Measurements from ENCODE around the gene VPS26C. TPM values are rescaled to one million over a fixed set of nuclear protein-coding genes. Genes with fewer than 3 reads are reported as not detected.
A peak's percentile ranks its signal among the peaks of the same experiment; 100 is the strongest.

The VPS26C gene
- total and polyA plus RNA-seq, 2 of the 13 experiments (the other 11 are each of a cell fraction or from before 2014, with no cell fraction given) = 30.3 to 39.7 TPM

DNA sequence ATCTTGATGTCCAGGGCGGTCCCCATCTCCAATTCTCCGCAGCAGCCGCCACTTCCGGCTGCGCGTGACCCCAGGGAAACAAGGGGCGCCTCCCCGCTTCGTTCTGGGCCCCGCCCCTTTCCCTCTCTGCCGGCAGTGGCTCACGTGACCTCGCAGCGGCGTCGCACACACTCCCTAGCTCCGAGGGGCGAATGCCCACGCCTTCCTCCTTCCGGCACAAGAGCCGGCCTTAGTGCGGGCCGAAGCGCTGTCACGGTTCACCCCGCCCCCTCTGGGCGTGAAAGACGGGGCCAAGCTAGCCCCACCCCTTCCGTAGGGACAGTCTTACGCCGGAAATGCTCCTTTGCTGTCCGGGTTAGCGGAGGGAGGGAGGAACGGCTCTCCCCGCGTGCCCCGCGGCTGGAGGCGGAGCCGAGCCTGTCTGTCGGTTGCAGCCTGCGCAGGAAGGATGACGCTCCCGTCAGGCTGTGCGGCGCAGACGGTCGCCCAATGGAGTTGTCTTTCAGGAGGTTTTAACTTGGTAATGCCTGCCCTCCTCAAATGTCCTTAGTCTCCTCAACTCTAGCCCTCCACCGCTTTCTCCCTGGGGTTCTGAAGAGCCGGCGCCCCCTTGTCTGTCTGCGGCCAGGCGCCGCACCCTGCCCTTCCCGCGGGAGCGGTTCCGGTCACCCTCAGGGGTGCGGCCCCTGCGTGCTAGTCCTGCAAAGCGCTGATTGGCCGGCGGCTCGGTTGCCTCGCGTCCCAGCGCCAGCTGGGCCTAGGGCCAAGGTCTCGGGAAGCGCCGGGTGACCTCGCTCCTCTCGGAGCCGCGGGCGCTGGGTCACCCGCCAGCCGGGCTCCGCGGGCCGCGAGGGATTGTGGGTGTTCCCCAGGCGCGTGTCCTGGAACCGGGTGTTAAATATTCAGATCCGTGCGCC lies at the start of gene VPS26C (continued):
- TF ChIP-seq, protein P1, sequence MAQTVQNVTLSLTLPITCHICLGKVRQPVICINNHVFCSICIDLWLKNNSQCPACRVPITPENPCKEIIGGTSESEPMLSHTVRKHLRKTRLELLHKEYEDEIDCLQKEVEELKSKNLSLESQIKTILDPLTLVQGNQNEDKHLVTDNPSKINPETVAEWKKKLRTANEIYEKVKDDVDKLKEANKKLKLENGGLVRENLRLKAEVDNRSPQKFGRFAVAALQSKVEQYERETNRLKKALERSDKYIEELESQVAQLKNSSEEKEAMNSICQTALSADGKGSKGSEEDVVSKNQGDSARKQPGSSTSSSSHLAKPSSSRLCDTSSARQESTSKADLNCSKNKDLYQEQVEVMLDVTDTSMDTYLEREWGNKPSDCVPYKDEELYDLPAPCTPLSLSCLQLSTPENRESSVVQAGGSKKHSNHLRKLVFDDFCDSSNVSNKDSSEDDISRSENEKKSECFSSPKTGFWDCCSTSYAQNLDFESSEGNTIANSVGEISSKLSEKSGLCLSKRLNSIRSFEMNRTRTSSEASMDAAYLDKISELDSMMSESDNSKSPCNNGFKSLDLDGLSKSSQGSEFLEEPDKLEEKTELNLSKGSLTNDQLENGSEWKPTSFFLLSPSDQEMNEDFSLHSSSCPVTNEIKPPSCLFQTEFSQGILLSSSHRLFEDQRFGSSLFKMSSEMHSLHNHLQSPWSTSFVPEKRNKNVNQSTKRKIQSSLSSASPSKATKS (CRISPR knock-in tag; IDR thresholded peaks at IDR 0.05) = no peak
- TF ChIP-seq ZFP1 (CRISPR knock-in tag; IDR thresholded peaks at IDR 0.05) = 0 out of 2 replicates have a peak, but pooled peaks have one; percentile 17
- no peak for TF ChIP-seq PLRG1 (conservative IDR thresholded peaks at IDR 0.05)
- TF ChIP-seq, protein P2, sequence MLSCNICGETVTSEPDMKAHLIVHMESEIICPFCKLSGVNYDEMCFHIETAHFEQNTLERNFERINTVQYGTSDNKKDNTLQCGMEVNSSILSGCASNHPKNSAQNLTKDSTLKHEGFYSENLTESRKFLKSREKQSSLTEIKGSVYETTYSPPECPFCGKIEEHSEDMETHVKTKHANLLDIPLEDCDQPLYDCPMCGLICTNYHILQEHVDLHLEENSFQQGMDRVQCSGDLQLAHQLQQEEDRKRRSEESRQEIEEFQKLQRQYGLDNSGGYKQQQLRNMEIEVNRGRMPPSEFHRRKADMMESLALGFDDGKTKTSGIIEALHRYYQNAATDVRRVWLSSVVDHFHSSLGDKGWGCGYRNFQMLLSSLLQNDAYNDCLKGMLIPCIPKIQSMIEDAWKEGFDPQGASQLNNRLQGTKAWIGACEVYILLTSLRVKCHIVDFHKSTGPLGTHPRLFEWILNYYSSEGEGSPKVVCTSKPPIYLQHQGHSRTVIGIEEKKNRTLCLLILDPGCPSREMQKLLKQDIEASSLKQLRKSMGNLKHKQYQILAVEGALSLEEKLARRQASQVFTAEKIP (CRISPR knock-in tag; IDR thresholded peaks at IDR 0.05; ENCODE audit: borderline replicate concordance) = no peak
- peak; percentile 76 to 94 for TF ChIP-seq POLR2A (IDR thresholded peaks at IDR 0.05; ENCODE audit: insufficient read depth in 1 of 2, low read depth in 2 of 2, low read length in 2 of 2)
- peak; percentile 56 for TF ChIP-seq TAF15 (IDR thresholded peaks at IDR 0.05; ENCODE audit: low read depth, low read length, poor library complexity, severe bottlenecking)
- TF ChIP-seq PRMT3 (CRISPR knock-in tag; IDR thresholded peaks at IDR 0.05; ENCODE audit: borderline replicate concordance, low read depth) = no peak
- TF ChIP-seq HMG20B (CRISPR knock-in tag; conservative IDR thresholded peaks at IDR 0.05) = no peak
- no peak for TF ChIP-seq ZBTB42 (CRISPR knock-in tag; IDR thresholded peaks at IDR 0.05)
- TF ChIP-seq HDAC6 (IDR thresholded peaks at IDR 0.05; ENCODE audit: low read depth, low read length) = no peak
- TF ChIP-seq SMARCE1 (IDR thresholded peaks at IDR 0.05; ENCODE audit: borderline replicate concordance) = no peak
- no peak for TF ChIP-seq PHB2 (IDR thresholded peaks at IDR 0.05; ENCODE audit: partially characterized antibody)
- TF ChIP-seq CBX1 (IDR thresholded peaks at IDR 0.05; ENCODE audit: low read depth) = peak; percentile 95
- no peak for TF ChIP-seq EZH2 (conservative IDR thresholded peaks at IDR 0.05; ENCODE audit: low read depth, low read length)
- TF ChIP-seq ZFP36 (IDR thresholded peaks at IDR 0.05; ENCODE audit: borderline replicate concordance, low read depth, low read length, partially characterized antibody) = no peak
- TF ChIP-seq, protein P3, sequence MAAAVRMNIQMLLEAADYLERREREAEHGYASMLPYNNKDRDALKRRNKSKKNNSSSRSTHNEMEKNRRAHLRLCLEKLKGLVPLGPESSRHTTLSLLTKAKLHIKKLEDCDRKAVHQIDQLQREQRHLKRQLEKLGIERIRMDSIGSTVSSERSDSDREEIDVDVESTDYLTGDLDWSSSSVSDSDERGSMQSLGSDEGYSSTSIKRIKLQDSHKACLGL (CRISPR knock-in tag; IDR thresholded peaks at IDR 0.05) = peak; percentile 95
- TF ChIP-seq ZBTB10 (CRISPR knock-in tag; IDR thresholded peaks at IDR 0.05; ENCODE audit: borderline replicate concordance) = no peak
- TF ChIP-seq, protein P4, sequence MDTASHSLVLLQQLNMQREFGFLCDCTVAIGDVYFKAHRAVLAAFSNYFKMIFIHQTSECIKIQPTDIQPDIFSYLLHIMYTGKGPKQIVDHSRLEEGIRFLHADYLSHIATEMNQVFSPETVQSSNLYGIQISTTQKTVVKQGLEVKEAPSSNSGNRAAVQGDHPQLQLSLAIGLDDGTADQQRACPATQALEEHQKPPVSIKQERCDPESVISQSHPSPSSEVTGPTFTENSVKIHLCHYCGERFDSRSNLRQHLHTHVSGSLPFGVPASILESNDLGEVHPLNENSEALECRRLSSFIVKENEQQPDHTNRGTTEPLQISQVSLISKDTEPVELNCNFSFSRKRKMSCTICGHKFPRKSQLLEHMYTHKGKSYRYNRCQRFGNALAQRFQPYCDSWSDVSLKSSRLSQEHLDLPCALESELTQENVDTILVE (CRISPR knock-in tag; IDR thresholded peaks at IDR 0.05) = peak; percentile 100
- no peak for TF ChIP-seq ZNF530 (CRISPR knock-in tag; IDR thresholded peaks at IDR 0.05; ENCODE audit: low read depth)
- 0 out of 2 replicates have a peak, but pooled peaks have one; percentile 19 for TF ChIP-seq CHCHD3 (CRISPR knock-in tag; IDR thresholded peaks at IDR 0.05)

Measured in HepG2 (cell line).